Heart left ventricle (tissue), 16 donors: Measurements from ENCODE around the gene MAP4K5. TPM values are rescaled to one million over a fixed set of nuclear protein-coding genes. Genes with fewer than 3 reads are reported as not detected.

Source experiments
- ATAC-seq, 4 donors: fragments of 200-7000 bp; cut with Tn5 transposase; one replicate each; pipeline ENCODE4 v1.9.1; 2020 to 2022; ENCODE audit warnings: moderate library complexity in 4 of 4, mild to moderate bottlenecking in 3 of 4, moderate number of reproducible peaks in 1 of 4
- DNase-seq, 5 donors: peaks; one replicate each; pipeline ENCODE4 v3.0.0-alpha.2; 2020
- H3K27ac ChIP-seq, 12 donors: fragments of 200-600 bp; sonication (generic) in 4 of 12; one replicate each; pipeline versions ENCODE4 v1.5.0 to v1.8.0; 2016 to 2022; ENCODE audit warnings: mild to moderate bottlenecking in 2 of 12
- H3K27me3 ChIP-seq, 9 donors: fragments of 200-600 bp; sonication (generic) in 2 of 9; one replicate each; pipeline versions ENCODE4 v1.5.1 to v1.8.0; 2016 to 2022; ENCODE audit warnings: mild to moderate bottlenecking in 3 of 9
- H3K36me3 ChIP-seq, 9 donors: fragments of 200-600 bp; sonication (generic) in 2 of 9; one replicate each; pipeline versions ENCODE4 v1.5.0 to v1.8.0; 2018 to 2022; ENCODE audit warnings: mild to moderate bottlenecking in 2 of 9
- H3K4me1 ChIP-seq, 12 donors: fragments of 200-600 bp; sonication (generic) in 4 of 12; one replicate each; pipeline versions ENCODE4 v1.5.0 to v1.8.0; 2016 to 2022; ENCODE audit warnings: mild to moderate bottlenecking in 3 of 12
- H3K4me3 ChIP-seq, 12 donors: fragments of 200-600 bp; sonication (generic) in 4 of 12; one replicate each; pipeline versions ENCODE4 v1.5.0 to v1.8.0; 2017 to 2022; ENCODE audit warnings: mild to moderate bottlenecking in 9 of 12, moderate library complexity in 4 of 12
- H3K9me3 ChIP-seq, 12 donors: fragments of 200-600 bp; sonication (generic) in 4 of 12; one replicate each; pipeline versions ENCODE4 v1.5.0 to v1.8.0; 2016 to 2022; ENCODE audit warnings: mild to moderate bottlenecking in 1 of 12
- POLR2A ChIP-seq, 2 donors: fragments of 450-650 bp; IDR thresholded peaks; one replicate each; pipeline ENCODE4 v1.6.1; 2017; ENCODE audit warnings: antibody characterized with exemption in 2 of 2, mild to moderate bottlenecking in 2 of 2, moderate library complexity in 2 of 2
- WGBS, 4 donors: extraction: QIAGEN DNeasy Blood & Tissue Kit in 2 of 4; methylation state at CpG; one replicate each; pipeline versions ENCODE4 v1.1.5 to v1.1.7; 2013 to 2018; 5-methylcytosine and 5-hydroxymethylcytosine counted together
- intact Hi-C, 10 donors: fragments of 100-400 bp; cut with DNase I; formaldehyde crosslinking; loops; one replicate each; pipeline versions ENCODE4 v1.11.1 to v1.14.2; 2022
- polyA plus RNA-seq, 2 donors: library from polyadenylated mRNA; stranded (reverse); fragments of 200-250 nt; gene quantifications; one replicate each; pipeline ENCODE4 v1.2.3, GENCODE V29; 2013
- total RNA-seq, 9 donors: library from RNA; depleted of rRNA in 2 of 9; stranded (reverse); fragments of >200 nt in 2 of 9; fragmentation: NEBNext Ultra II Directional in 3 of 9; extraction: Animal tissue kit (Norgen Biotek cat#: 25700) in 3 of 9; gene quantifications; one replicate each; pipeline versions ENCODE4 v1.1.0 to v1.2.4, GENCODE V29; 2016 to 2023
- TF ChIP-seq, protein P1 (sequence below), 12 donors: fragments of 200-600 bp; sonication (generic) in 4 of 12; IDR thresholded peaks; one replicate each; pipeline versions ENCODE4 v1.5.0 to v1.8.0; 2018 to 2022; ENCODE audit warnings: antibody characterized with exemption in 12 of 12, mild to moderate bottlenecking in 5 of 12
- donor health status: ischemic (EF 13 %, LVEDD 7.1; RV severe dilation, severe dysfunction).
- donor health status: healthy with polysubstance abuse.
- donor health status: DM: no; HTN: yes; CAD: no.
- donor health status: DM: no; HTN: no; CAD: no.
- donor health status: ischemic (EF 25% LVEDD 6.9; RV normal size, moderate dysfunction).
- donor health status: ischemic (EF 25% LVEDD 5.7; RV mildly dilated, moderate dysfunction).
- donor health status: healthy.
- donor health status: DM: yes; HTN: yes; CAD: no.
- donor health status: ischemic (EF 35%, LVEDD 5.7; RV mildly dilated, moderate dysfunction).
- donor health status: nonischemic (EF 11% LVEDD 7.7; RV severe dilation, severe dysfunction).
- donor health status: DM: yes; HTN: yes; CAD: no.
- donor health status: PGD.
- donor health status: ischemic (EF 29% LVEDD 5.4; RV normal size, mild dysfunction).
- donor health status: nonischemic (EF 23%, LVEDD 6.1; RV moderate dilation, normal function).

MAP4K5 gene
- total and polyA plus RNA-seq, 11 donors = 4.7 to 43.3 (median 16.6) TPM

DNA sequence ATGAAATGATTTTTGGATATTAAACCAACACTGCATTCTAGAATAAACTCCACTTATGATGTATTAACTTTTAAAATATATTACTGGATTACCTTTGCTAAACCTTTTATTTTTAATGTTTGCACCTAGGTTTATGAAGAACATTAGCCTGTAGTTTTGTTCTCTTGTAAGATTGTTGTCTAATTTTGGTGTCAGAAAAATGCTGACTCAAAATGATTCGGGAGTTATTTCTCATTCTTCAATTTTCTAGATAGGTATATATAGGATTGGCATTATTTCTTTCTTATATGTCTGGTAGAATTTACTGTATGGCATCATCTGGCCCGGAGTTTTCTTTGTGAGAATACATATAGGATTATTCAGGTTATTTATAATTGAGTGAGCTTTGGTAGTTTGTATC, 54.6 kb downstream of the MAP4K5 start:
- intact Hi-C loops = no loop called here
- ATAC-seq (no peak), DNase-seq (no peak)
- Histone ChIP-seq H3K4me3 (no peak overlapping the region), H3K27ac (no peak overlapping the region), H3K27me3 (no peaks in the 10 kb centered on the region), H3K36me3 (peaks cover 0 to 47% (median 29%) of the 10 kb centered on the region in 9 donors), H3K9me3 (peaks cover 0 to 17% (median 4%) of the 10 kb centered on the region in 12 donors), H3K4me1 (no peaks in the 10 kb centered on the region)
- WGBS, 4 donors = 91 to 96% (median 94%) methylated on average over 2 of the region's 2 CpGs
- TF ChIP-seq, protein P1, sequence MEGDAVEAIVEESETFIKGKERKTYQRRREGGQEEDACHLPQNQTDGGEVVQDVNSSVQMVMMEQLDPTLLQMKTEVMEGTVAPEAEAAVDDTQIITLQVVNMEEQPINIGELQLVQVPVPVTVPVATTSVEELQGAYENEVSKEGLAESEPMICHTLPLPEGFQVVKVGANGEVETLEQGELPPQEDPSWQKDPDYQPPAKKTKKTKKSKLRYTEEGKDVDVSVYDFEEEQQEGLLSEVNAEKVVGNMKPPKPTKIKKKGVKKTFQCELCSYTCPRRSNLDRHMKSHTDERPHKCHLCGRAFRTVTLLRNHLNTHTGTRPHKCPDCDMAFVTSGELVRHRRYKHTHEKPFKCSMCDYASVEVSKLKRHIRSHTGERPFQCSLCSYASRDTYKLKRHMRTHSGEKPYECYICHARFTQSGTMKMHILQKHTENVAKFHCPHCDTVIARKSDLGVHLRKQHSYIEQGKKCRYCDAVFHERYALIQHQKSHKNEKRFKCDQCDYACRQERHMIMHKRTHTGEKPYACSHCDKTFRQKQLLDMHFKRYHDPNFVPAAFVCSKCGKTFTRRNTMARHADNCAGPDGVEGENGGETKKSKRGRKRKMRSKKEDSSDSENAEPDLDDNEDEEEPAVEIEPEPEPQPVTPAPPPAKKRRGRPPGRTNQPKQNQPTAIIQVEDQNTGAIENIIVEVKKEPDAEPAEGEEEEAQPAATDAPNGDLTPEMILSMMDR (IDR thresholded peaks at IDR 0.05) = no peak
- no peak for TF ChIP-seq POLR2A (IDR thresholded peaks at IDR 0.05)

DNA sequence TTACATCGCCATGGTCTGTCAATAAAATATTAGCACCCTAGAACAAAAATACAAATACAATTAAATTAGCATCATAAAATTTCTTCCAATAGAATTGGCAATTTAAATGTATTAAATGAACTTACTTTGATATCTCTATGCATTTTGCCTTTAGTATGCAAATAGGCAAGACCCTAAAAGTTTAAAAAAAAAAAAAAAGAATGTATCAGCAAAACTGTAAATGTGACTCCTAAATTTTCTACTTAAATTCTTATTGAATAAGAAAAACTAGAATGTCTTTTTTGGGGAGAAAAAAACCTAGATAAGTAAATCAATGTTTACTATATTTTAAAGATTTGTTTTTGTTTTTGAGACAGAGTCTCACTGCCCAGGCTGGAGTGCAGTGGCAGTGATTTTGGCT, 56.2 kb downstream of the MAP4K5 start:
- peaks cover 0 to 52% (median 45%) of the 10 kb centered on the region in 9 donors for H3K36me3 ChIP-seq
- H3K4me1 ChIP-seq = no peaks in the 10 kb centered on the region
- TF ChIP-seq POLR2A (IDR thresholded peaks at IDR 0.05) = no peak
- TF ChIP-seq, protein P1 (IDR thresholded peaks at IDR 0.05) = no peak
- H3K27ac ChIP-seq = no peak overlapping the region
- no peak overlapping the region for H3K4me3 ChIP-seq
- DNase-seq = no peak
- ATAC-seq = no peak
- no peaks in the 10 kb centered on the region for H3K27me3 ChIP-seq
- intact Hi-C loops = no loop called here
- peaks cover 0 to 34% (median 19%) of the 10 kb centered on the region in 12 donors for H3K9me3 ChIP-seq
- 94 to 100% (median 97%) methylated on average over 1 of the region's 1 CpG for WGBS, 4 donors

DNA sequence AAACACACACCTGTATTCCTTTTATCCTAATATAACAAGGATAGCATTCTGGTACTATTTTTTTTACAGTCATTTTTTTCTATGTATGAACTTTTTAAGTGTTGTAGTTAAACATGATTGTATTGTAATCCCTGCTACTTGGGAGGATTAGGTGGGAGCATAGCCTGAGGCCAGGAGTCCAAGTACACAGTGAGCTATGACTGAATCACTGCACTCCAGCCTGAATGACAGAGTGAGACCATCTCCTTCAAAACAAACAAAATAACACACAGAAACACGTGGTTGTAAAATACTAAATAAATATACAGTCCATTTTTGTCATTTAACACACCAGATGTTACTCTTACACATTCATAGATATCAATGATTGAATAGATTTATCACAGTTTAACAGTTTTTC, 56.9 kb downstream of the MAP4K5 start:
- ATAC-seq (no peak), DNase-seq (no peak)
- Histone ChIP-seq H3K9me3 (peaks cover 0 to 39% (median 22%) of the 10 kb centered on the region in 12 donors), H3K4me1 (no peaks in the 10 kb centered on the region), H3K36me3 (peaks cover 0 to 56% (median 50%) of the 10 kb centered on the region in 9 donors), H3K27ac (no peak overlapping the region), H3K4me3 (no peak overlapping the region), H3K27me3 (no peaks in the 10 kb centered on the region)
- 58 to 69% (median 64%) methylated on average over 1 of the region's 1 CpG for WGBS, 4 donors
- TF ChIP-seq, protein P1 (IDR thresholded peaks at IDR 0.05) = no peak
- no peak for TF ChIP-seq POLR2A (IDR thresholded peaks at IDR 0.05)
- intact Hi-C loops = no loop called here

DNA sequence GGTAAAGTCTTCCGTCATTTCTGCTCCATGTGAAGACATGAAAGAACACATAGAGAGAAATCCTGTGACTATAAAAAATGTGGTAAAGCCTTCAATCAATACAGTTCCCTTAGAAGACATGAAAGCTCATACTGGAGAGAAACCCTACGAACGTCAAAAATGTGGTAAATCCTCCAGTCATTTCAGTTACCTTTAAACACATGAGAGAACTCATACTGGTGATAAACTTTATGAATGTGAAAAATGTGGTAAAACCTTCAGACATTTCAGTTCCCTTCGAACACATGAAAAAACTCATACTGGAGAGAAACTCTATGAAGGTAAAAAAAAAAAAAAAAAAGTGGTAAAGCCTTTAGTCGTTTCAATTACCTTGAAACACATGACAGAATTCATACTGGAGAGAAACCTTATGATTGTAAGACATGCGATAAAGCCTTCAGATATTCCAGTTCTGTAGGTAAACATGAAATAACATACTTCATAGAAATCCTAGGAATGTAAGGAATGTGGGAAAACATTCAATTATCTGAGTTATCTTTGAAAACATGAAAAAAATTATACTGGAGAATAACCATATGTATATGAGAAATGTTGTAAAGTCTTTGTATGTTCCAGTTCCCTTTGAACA, 60.4 kb downstream of the MAP4K5 start:
- Histone ChIP-seq H3K4me1 (no peaks in the 10 kb centered on the region), H3K4me3 (no peak overlapping the region), H3K9me3 (peaks cover 0 to 39% (median 22%) of the 10 kb centered on the region in 12 donors), H3K27ac (no peak overlapping the region), H3K36me3 (peaks cover 0 to 90% (median 74%) of the 10 kb centered on the region in 9 donors), H3K27me3 (no peaks in the 10 kb centered on the region)
- intact Hi-C loops = no loop called here
- ATAC-seq (no peak), DNase-seq (no peak)
- WGBS, 4 donors = 79 to 80% (median 80%) methylated on average over 6 of the region's 6 CpGs
- TF ChIP-seq, protein P1 (IDR thresholded peaks at IDR 0.05) = no peak
- TF ChIP-seq POLR2A (IDR thresholded peaks at IDR 0.05) = no peak
